Posterior cingulate gyrus (tissue), 11 donors: ENCODE data around the gene LSM5.
"Not testable (repeated sequence)": the region's sequence is repeated elsewhere in the genome, so short reads cannot be mapped to it uniquely, and the experiment has no call there.

Source experiments
- DNase-seq, 10 donors: peaks; one replicate each; pipeline versions ENCODE4 v3.0.0 to v3.0.0-alpha.2; 2020 to 2021; ENCODE audit warnings: mixed read lengths in 3 of 10
- intact Hi-C: fragments of 100-400 bp; cut with DNase I; formaldehyde crosslinking; loops from one replicate; pipeline ENCODE4 v1.15.1; 2023

LSM5 gene

GRCh38 chr7:32506266-32507054 is 16.3 kb upstream of the LSM5 start:
- intact Hi-C loops: no loop called here
- DNase-seq: no peak

DNA sequence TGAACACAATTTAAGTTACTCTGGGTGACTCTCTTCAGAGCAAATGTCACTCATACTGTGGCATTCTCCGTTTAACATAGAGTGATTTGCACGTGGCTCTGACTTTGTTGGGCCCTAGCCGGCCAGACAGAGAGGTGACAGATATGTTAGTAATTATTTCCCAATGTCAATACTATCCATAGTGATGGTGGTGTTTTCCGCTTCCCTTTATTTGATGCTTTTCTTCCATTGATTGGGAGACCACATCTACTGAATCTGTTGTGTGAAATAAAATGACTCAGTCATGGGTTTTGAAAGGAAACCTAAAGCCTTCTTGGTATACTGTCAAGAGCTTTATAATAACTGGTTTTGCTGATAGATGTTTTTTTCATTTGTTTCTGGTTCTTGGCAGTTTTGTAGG is 12.5 kb upstream of the LSM5 start:
- no peak for DNase-seq
- intact Hi-C loops: no loop called here

- DNase-seq: no peak
- intact Hi-C loops: no loop called here
These were observed 11.3 kb upstream of the LSM5 start for GRCh38 chr7:32501522-32501921.

DNA sequence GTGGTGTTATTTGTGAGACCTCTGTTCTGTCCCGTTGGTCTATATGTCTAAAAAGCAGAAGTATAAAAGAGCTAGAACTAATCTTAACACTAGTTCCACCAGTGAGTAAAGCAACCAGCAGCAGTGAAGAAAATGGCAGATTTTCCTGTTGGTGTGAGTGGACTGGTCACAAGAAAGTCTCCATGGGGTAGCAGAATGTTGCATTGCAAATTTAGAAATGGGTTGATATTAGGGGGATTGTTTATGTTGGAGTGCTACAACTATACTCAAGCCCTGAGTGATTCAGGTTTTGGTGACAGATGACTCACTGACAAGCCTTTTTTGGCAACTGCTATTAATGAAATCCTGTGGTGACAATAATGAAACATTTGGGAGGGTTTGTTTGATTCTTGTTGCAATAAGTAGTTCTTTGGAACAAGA is 10.8 kb upstream of the LSM5 start:
- intact Hi-C loops: no loop called here
- DNase-seq: no peak

DNA sequence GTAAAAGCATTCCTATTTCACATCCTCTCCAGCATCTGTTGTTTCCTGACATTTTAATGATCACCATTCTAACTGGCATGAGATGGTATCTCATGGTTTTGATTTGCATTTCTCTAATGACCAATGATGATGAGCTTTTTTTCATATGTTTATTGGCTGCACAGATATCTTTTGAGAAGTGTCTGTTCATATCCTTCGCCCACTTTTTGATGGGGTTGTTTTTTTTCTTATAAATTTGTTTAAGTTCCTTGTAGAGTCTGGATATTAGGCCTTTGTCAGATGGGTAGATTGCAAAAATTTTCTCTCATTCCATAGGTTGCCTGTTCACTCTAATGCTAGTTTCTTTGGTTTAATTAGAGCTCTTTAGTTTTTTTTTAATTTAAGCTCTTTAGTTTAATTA is 10.0 kb upstream of the LSM5 start:
- intact Hi-C loops, DNase-seq: not testable (repeated sequence)

GRCh38 chr7:32499755-32500154 is 9.6 kb upstream of the LSM5 start:
- not testable (repeated sequence) for DNase-seq
- intact Hi-C loops: loop anchor here (5.0 kb wide), 2 partner anchors 73 to 563 kb away; partner anchors contain the start of gene NT5C3A

GRCh38 chr7:32496052-32496813 is 6.1 kb upstream of the LSM5 start:
- DNase-seq: peak in 1 of 10 donors; percentile 4
- intact Hi-C loops: loop anchor here (5.0 kb wide), 2 partner anchors 76 to 566 kb away; partner anchors contain the start of gene NT5C3A

- intact Hi-C loops: loop anchor here (5.0 kb wide), 2 partner anchors 77 to 567 kb away; partner anchors contain the start of gene NT5C3A
- peak; percentile 94 to 100 (median 98) for DNase-seq
These were observed 5.3 kb upstream of the LSM5 start, which contains the start of gene AVL9 for GRCh38 chr7:32495298-32496051. Gene AVL9 (plus strand): TSS chr7:32495489. CDS start chr7:32495710, 221 bp downstream.

GRCh38 chr7:32494946-32495297 is 4.7 kb upstream of the LSM5 start:
- DNase-seq: no peak
- intact Hi-C loops: loop anchor here (5.0 kb wide), 2 partner anchors 77 to 567 kb away; partner anchors contain the start of gene NT5C3A

DNA sequence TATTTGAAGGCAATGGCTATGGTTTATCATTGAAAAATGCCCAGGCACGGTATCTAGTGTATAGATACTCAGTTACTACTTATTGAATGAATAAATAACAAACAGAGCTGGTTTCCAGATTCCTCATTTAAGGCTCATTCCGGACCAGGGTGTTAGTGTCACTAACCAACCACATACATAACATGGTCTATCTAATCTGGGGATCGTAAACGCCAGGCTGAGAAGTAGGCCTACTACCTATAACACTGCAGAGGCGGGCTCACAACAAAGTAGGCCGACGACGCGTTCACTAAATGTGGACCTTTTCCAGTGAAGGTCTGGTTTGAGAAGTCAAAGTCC is 423 bp downstream of the LSM5 start:
- intact Hi-C loops: loop anchor here (10.0 kb wide), 1 partner anchor 745 kb away; no protein-coding TSS in a partner anchor
- DNase-seq: no peak

DNA sequence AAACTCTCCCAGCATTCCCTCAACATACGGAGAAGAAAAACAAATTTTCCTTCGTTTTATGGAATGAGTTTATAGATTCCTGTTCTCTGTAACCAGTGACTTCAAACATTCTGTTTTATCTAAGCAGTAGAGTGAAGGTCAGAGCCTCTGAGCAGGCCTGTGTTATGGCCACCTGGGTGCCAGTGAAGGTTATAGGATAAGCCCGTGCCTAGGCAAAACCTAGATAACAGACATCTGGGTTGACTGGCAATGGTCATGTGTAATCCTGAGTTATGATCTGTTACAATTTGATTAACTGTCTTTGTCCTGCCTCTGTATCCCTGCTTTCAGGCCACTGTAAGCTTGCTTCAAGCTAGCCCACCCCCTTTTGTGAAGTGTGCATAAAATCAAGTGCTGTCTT is 8.3 kb downstream of the LSM5 start:
- no peak for DNase-seq
- intact Hi-C loops: loop anchor here (10.0 kb wide), 1 partner anchor 737 kb away; no protein-coding TSS in a partner anchor

DNA sequence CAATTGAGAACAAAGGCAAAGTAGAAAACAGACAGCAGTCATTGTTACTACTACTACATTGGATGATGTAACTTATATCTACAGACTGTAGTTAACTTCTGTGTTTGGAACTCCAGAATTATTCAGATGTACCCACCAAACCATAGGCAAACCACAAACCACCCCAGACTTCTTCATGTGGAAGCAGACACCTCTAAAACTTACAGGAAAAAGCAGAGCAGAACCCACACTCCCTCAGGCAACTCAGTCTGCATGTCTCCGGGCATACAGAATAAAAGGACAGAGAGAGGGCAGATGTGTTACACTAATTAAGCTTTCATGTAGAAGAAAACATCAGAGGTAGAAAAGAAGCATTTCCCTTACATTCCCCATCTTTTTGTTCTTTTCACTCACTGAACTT is 9.0 kb downstream of the LSM5 start:
- no peak for DNase-seq
- intact Hi-C loops: loop anchor here (10.0 kb wide), 1 partner anchor 736 kb away; no protein-coding TSS in a partner anchor

- DNase-seq: no peak
- intact Hi-C loops: loop anchor here (2.0 to 10.0 kb wide), 2 partner anchors 269 to 735 kb away; no protein-coding TSS in a partner anchor
These were observed 10.5 kb downstream of the LSM5 start for GRCh38 chr7:32479574-32480200.

DNA sequence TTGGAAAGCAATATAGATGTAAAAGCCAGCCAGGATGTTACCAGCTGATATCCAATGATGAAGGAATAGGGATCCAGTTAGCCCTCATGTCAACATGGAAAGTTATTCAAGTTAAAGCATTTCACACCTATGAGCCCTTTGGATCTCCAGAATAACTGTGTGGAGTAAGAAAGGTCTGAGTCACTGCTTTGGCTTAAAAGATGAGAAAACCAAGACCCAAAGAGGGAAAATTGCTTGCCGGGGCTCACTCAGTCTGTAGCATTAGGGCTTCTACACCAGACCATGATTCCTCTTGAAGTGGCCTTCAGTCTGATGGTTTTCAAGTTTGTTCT is 12.6 kb downstream of the LSM5 start:
- no peak for DNase-seq
- intact Hi-C loops: no loop called here

DNA sequence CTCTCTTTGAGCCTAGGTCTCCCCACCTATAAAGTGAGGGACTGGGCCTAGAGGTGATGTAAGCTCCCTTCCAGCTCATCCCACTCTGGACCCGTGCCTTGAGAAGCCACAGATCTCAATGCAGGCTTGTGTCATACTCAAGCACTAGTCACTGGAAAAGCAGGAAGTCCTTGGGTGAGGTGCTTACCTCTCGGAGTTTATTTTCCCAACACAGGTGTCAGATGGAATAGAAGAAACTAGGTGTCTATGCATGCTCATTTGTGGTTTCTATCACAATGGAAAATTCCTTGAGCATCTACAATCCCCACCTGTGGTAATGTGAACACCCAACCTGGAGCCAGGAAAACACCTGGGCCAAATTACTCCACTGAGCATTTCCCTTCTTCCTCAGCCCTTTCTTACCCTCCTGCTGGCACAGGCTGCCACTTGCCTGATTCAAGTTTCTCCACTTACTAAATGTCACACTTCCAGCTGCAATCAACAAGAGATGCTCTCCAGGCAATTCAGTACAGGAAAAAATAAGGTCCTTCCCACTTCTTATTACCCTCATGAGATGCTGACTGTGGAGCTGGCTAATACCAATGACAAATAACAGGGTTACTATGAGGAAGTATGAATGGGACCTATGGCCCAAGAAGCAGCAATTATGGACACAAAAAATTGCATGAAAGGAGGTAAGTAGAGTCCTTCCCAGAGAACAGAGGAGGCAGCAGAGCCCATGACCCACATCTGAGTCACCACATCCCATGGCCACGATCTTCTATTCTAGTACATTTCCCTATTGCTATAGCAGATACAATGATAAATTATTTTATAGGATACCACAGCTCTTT is 13.1 kb downstream of the LSM5 start:
- intact Hi-C loops: no loop called here
- no peak for DNase-seq

DNA sequence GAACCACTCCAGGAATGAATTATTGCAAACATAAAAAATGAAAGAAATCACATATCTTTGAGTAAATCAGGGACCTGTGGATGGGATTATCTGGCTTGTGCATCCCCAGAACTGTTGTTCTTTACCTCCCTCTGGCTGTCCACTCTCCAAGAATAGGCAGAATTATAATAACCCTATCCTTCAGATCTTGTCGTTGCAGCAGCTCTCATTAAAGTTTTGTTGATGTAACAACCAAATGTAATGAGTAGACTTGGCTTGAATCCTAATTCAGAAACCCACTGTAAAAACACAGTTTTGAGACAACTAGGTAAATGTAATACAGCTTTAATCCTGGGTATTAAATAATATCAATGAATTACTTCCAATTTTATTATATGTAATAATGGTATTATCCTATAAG is 16.2 kb downstream of the LSM5 start:
- intact Hi-C loops: no loop called here

DNA sequence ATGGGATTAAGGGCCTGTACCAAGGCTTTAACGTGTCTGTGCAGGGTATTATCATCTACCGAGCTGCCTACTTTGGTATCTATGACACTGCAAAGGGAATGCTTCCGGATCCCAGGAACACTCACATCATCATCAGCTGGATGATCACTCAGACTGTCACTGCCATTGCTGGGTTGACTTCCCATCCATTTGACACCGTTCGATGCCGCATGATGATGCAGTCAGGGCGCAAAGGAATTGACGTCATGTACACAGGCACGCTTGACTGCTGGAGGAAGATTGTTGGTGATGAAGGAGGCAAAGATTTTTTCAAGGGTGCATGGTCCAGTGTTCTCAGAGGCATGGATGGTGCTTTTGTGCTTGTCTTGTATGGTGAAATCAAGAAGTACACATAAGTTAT is 18.2 kb downstream of the LSM5 start:
- intact Hi-C loops: no loop called here
- DNase-seq: no peak

More for the DNA sequence above, 16.2 kb downstream of the LSM5 start:
- no peak for DNase-seq

- DNase-seq: no peak
- intact Hi-C loops: no loop called here
These were observed 19.3 kb downstream of the LSM5 start for GRCh38 chr7:32470871-32471270.

GRCh38 chr7:32470004-32470403 is 20.2 kb downstream of the LSM5 start:
- intact Hi-C loops, DNase-seq: not testable (repeated sequence)
